Testis (tissue), 3 donors: ENCODE measurements around the gene VWA2. TPM values are rescaled to one million over a fixed set of nuclear protein-coding genes. Genes with fewer than 3 reads are reported as not detected.

Experiments
- DNase-seq: peaks from one replicate; pipeline ENCODE4 v3.0.0-alpha.2; 2019
- H3K27ac ChIP-seq, 2 donors: fragments of 200-600 bp; sonication (generic); one replicate each; pipeline ENCODE4 v1.5.1; 2019
- H3K27me3 ChIP-seq: fragments of 200-600 bp; sonication (generic); one replicate; pipeline ENCODE4 v1.5.1; 2019
- H3K36me3 ChIP-seq: fragments of 200-600 bp; sonication (generic); one replicate; pipeline ENCODE4 v1.5.1; 2017; ENCODE audit warnings: low read depth; ENCODE audit errors: missing control alignments
- H3K4me1 ChIP-seq: fragments of 200-600 bp; sonication (generic); one replicate; pipeline ENCODE4 v1.5.1; 2019
- H3K4me3 ChIP-seq, 2 donors: fragments of 200-600 bp; sonication (generic); one replicate each; pipeline ENCODE4 v1.5.1; 2017 to 2019
- H3K9me3 ChIP-seq: fragments of 200-600 bp; sonication (generic); one replicate; pipeline ENCODE4 v1.5.1; 2017
- CTCF ChIP-seq, 3 experiments: fragments of 450-650 bp in 2 of 3; fragments of 200-600 bp in 1 of 3; sonication (generic) in 1 of 3; IDR thresholded peaks; one replicate each; pipeline ENCODE4 v1.5.1; 2016 to 2019; ENCODE audit warnings: antibody characterized with exemption in 3 of 3, mild to moderate bottlenecking in 2 of 3, moderate library complexity in 1 of 3
- POLR2A ChIP-seq: fragments of 450-650 bp; IDR thresholded peaks from one replicate; pipeline ENCODE4 v1.6.1; 2017; ENCODE audit warnings: antibody characterized with exemption, mild to moderate bottlenecking, moderate library complexity
- WGBS, 2 donors: methylation state at CpG; one replicate each; pipeline ENCODE4 v1.1.5; 2018; 5-methylcytosine and 5-hydroxymethylcytosine counted together
- intact Hi-C: fragments of 100-400 bp; cut with DNase I; formaldehyde crosslinking; loops from one replicate; pipeline ENCODE4 v1.15.1; 2023; ENCODE audit warnings: low total_unique reads
- polyA plus RNA-seq: library from polyadenylated mRNA; stranded (reverse); fragments of 350-450 nt; fragmentation: Illumina TruSeq; extraction: RNeasy Lipid Tissue Mini Kit (QIAGEN cat#74804); gene quantifications from one replicate; pipeline ENCODE4 v1.2.3, GENCODE V29; 2014; ENCODE audit warnings: low read depth, low replicate concordance; ENCODE audit not compliant: insufficient read depth
- total RNA-seq, 2 donors: library from RNA; depleted of rRNA; stranded (reverse); fragments of >200 nt; gene quantifications; one replicate each; pipeline ENCODE4 v1.2.3, GENCODE V29; 2016

VWA2 gene
- total and polyA plus RNA-seq, 3 donors from 2014 or later: 2.4 to 2.6 (median 2.4) TPM

GRCh38 chr10:114281461-114281860, 42.4 kb downstream of the VWA2 start:
- H3K9me3 ChIP-seq: no peaks in the 10 kb centered on the region
- intact Hi-C loops: no loop called here
- TF ChIP-seq CTCF (IDR thresholded peaks at IDR 0.05): no peak
- TF ChIP-seq POLR2A: no peak
- no peak for DNase-seq
- H3K27me3 ChIP-seq: no peaks in the 10 kb centered on the region
- H3K36me3 ChIP-seq: no peaks in the 10 kb centered on the region
- no peak overlapping the region for H3K27ac ChIP-seq
- WGBS, 2 donors: 94% methylated on average over 3 to 5 of the region's 5 CpGs
- H3K4me3 ChIP-seq: no peak overlapping the region
- no peaks in the 10 kb centered on the region for H3K4me1 ChIP-seq

GRCh38 chr10:114282526-114282925, 43.5 kb downstream of the VWA2 start:
- intact Hi-C loops: no loop called here
- Histone ChIP-seq H3K36me3 (no peaks in the 10 kb centered on the region), H3K27ac (no peak overlapping the region), H3K4me3 (no peak overlapping the region), H3K4me1 (no peaks in the 10 kb centered on the region), H3K27me3 (no peaks in the 10 kb centered on the region), H3K9me3 (no peaks in the 10 kb centered on the region)
- DNase-seq: no peak
- TF ChIP-seq CTCF (IDR thresholded peaks at IDR 0.05) (no peak), POLR2A (no peak)
- 85 to 89% methylated on average over 2 of the region's 2 CpGs for WGBS, 2 donors

- Histone ChIP-seq H3K27ac (no peak overlapping the region), H3K4me1 (no peaks in the 10 kb centered on the region), H3K9me3 (no peaks in the 10 kb centered on the region), H3K4me3 (no peak overlapping the region), H3K36me3 (no peaks in the 10 kb centered on the region), H3K27me3 (no peaks in the 10 kb centered on the region)
- intact Hi-C loops: no loop called here
- no peak for TF ChIP-seq POLR2A
- TF ChIP-seq CTCF (IDR thresholded peaks at IDR 0.05): no peak
- 81 to 94% methylated on average over 8 to 10 of the region's 10 CpGs for WGBS, 2 donors
- no peak for DNase-seq
These were observed 44.0 kb downstream of the VWA2 start for GRCh38 chr10:114283091-114283490.

- DNase-seq: no peak
- Histone ChIP-seq H3K9me3 (no peaks in the 10 kb centered on the region), H3K36me3 (no peaks in the 10 kb centered on the region), H3K4me1 (no peaks in the 10 kb centered on the region), H3K27ac (no peak overlapping the region), H3K27me3 (no peaks in the 10 kb centered on the region), H3K4me3 (no peak overlapping the region)
- 84 to 94% methylated on average over 6 of the region's 6 CpGs for WGBS, 2 donors
- no peak for TF ChIP-seq CTCF (IDR thresholded peaks at IDR 0.05)
- no peak for TF ChIP-seq POLR2A
- intact Hi-C loops: no loop called here
These were observed 44.6 kb downstream of the VWA2 start for GRCh38 chr10:114283535-114284234.
